IPS-15b (cell line): ENCODE results near the gene NEK5.

Source experiments
- H3K27me3 ChIP-seq: one replicate; pipeline ENCODE4 v1.6.1; 2013; ENCODE audit warnings: low read length; ENCODE audit not compliant: control insufficient read depth, insufficient read depth
- H3K36me3 ChIP-seq: one replicate; pipeline ENCODE4 v1.6.1; 2013; ENCODE audit warnings: low read length; ENCODE audit not compliant: control insufficient read depth, insufficient read depth
- H3K4me1 ChIP-seq: one replicate; pipeline ENCODE4 v1.6.1; 2013; ENCODE audit warnings: mild to moderate bottlenecking, low read length; ENCODE audit not compliant: control insufficient read depth, insufficient read depth
- H3K4me3 ChIP-seq: one replicate; pipeline ENCODE4 v1.5.1; 2013; ENCODE audit warnings: low read depth, low read length
- H3K9ac ChIP-seq: one replicate; pipeline ENCODE4 v1.6.1; 2013; ENCODE audit warnings: low read depth, mild to moderate bottlenecking, low read length
- H3K9me3 ChIP-seq: one replicate; pipeline ENCODE4 v1.6.1; 2013; ENCODE audit warnings: mild to moderate bottlenecking, low read length; ENCODE audit not compliant: control insufficient read depth, insufficient read depth

The NEK5 gene

GRCh38 chr13:51995677-51996551 lies 133.0 kb downstream of the NEK5 start:
- H3K27me3 ChIP-seq = no peaks in the 10 kb centered on the region
- no peaks in the 10 kb centered on the region for H3K9me3 ChIP-seq
- H3K4me1 ChIP-seq = peaks cover 21% of the 10 kb centered on the region
- H3K9ac ChIP-seq = no peak overlapping the region
- H3K36me3 ChIP-seq = no peaks in the 10 kb centered on the region
- no peak overlapping the region for H3K4me3 ChIP-seq

- Histone ChIP-seq H3K27me3 (no peaks in the 10 kb centered on the region), H3K36me3 (no peaks in the 10 kb centered on the region), H3K9ac (no peak overlapping the region), H3K4me3 (no peak overlapping the region), H3K9me3 (no peaks in the 10 kb centered on the region), H3K4me1 (peaks cover 17% of the 10 kb centered on the region)
Measured at GRCh38 chr13:51993713-51994112, 135.2 kb downstream of the NEK5 start.

GRCh38 chr13:51988988-51989618 lies 139.8 kb downstream of the NEK5 start:
- Histone ChIP-seq H3K4me1 (no peaks in the 10 kb centered on the region), H3K36me3 (no peaks in the 10 kb centered on the region), H3K27me3 (no peaks in the 10 kb centered on the region), H3K9me3 (no peaks in the 10 kb centered on the region), H3K9ac (no peak overlapping the region), H3K4me3 (no peak overlapping the region)
